Activated CD4-positive, alpha-beta T cell treated with anti-CD3 and anti-CD28 coated beads, Interleukin-2, amount 50 U/mL, for 16 hours (primary cell): ENCODE results near the gene SSMEM1.
"Not testable (repeated sequence)": the region's sequence is repeated elsewhere in the genome, so short reads cannot be mapped to it uniquely, and the experiment has no call there.

ENCODE experiments used
- DNase-seq: peaks from one replicate; pipeline ENCODE4 v3.0.0-alpha.2; 2020

Gene SSMEM1, protein sequence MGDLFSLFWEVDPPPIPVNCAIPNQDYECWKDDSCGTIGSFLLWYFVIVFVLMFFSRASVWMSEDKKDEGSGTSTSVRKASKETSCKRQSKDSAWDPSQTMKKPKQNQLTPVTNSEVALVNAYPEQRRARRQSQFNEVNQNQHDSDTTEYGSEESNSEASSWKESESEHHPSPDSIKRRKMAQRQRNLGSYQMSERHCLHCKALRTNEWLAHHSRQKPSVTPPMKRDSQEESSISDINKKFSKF

DNA sequence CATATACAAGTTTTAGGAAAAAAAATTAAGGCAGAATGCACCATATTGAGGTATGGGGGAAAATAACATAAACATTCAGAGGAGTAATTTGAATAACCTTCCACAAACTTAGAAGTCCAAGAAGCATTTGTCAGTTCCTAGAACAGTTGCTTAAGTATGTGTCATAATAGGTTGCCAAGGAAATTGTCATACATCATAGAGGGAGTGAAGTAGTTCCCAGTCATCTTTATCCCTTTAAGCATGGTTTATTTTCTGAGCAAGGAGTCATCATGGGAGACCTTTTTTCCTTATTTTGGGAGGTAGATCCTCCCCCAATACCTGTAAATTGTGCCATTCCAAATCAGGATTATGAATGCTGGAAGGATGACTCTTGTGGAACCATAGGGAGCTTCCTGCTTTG lies at the start of gene SSMEM1:
Gene SSMEM1 (plus strand): TSS at position 219 of the 400 bp plus-strand sequence. CDS start 51 bp downstream, at position 270.
- no peak for DNase-seq

DNA sequence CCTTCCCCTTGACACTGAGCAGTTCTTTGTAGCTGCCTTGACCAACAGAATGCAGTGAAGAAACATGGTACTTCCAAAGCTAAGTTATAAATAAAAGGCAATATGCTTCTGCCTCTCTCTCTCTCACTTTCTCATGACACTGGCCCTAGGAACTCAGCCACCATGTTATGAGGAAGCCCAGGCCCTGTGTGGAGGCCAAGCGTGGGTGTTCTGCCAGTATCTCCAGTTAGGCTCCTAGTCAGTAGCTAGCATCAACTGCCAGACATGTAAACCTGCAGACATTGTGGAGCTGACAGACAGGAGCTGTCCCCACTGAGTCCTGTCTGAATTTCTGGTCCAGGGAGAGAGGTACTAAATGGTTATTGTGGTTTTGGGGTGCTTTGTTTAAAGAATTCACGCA lies 47.6 kb upstream of the SSMEM1 start:
- DNase-seq: no peak

DNA sequence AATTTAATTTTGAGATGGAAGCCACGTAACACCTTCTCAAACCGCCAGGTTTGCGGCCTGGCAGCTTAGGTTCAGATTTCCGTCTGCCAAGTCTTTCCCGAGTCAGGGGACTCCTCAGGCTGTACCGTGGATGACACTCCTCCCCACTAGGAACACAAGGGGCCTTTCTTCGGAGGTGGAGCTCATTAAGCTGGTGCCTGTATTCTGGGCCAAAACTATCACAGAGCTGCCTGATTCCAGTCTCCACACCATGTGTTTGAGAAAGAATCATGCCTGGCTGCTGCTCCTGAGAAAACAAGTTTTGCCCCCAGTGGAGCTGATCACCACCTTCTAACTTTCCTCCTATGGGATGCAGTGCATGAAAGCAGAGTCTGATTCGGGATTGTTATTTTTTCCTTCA lies 47.2 kb upstream of the SSMEM1 start:
- no peak for DNase-seq

DNA sequence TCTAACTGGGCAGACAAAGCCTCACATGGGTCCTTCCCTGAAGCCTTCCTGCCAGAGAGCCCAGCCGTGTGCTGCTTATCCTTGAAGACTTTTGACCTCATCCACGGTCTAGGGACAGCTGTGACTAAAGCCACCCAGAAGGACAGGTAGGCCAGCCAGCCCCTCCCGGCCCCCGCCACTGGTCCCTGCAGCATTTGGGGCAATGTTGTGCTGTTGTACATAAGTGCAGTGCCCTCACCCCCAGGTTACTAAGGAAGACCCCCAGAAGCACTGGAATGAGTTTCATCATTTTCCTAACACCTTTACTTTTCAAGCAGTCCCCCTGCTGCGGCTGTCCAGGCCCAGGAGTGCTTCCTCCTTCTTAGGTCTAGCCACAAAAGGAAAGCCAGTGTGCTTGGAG lies 45.5 kb upstream of the SSMEM1 start:
- no peak for DNase-seq

DNA sequence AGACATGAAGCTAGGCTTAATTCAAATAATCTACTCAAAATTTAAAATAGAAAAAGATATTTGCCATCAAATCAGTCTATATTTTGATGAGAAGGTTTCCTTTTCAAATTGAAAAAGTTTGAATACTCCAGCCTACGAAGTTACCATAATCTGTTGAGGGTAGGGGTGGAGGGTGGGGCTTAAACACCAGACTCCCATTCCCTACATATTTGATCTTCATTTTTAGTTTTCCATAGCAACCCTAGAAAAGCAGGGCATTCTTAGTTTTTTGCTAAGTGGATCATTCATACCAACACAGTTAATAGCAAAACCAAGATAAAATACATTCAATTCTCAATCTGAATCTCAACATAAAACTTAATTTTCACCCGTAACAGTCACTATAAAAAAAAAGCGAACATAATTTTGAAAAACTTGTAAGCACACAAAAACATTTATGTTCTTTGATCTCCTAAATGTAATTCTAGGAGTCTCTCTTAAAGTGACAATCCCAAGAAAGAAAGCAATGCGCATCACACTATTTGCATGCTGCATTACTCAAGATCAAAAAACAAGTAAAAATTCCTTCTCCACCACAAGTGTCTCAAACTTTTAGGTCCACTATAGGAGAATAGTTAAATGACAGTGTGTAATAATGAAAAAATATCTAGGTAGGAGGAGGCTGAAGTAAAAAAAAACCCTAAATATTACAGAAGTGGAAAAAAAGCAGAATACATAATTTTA lies 33.3 kb upstream of the SSMEM1 start:
- DNase-seq: no peak

DNA sequence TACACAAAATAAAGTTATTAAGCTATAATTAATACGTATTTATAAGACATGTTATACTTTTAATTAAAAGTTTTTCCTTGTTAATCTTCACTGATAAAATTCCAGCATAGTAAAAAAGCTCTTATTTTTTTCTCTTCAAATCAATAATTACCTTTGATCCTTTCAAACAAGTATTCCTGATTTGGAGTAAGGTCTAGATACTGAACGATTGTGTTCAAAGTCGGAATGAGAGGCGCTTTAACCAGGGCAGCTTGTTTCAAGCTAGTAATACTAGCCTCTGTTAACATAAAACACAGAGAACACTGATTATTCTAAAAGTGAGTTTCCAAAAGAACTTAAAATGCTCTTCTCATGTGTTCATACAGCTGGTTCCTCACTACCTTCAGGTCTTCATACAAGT lies 29.4 kb upstream of the SSMEM1 start:
- DNase-seq: no peak

DNA sequence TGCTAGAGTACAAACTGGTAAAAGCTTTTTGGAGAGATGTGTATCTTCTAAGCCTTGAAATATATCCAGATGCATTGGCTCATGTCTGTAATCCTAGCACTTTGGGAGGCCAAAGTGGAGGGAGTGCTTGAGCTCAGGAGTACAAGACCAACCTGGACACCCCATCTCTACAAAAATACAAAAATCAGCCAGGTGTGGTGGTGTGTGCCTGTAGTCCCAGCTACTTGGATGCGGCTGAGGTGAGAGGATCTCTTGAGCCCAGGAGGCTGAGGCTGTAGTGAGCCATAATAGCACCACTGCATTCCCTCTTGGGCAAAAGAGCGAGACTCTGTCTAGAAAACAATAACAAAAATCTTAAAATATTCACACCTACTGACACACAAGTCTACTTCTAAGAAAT lies 28.0 kb upstream of the SSMEM1 start:
- no peak for DNase-seq

DNA sequence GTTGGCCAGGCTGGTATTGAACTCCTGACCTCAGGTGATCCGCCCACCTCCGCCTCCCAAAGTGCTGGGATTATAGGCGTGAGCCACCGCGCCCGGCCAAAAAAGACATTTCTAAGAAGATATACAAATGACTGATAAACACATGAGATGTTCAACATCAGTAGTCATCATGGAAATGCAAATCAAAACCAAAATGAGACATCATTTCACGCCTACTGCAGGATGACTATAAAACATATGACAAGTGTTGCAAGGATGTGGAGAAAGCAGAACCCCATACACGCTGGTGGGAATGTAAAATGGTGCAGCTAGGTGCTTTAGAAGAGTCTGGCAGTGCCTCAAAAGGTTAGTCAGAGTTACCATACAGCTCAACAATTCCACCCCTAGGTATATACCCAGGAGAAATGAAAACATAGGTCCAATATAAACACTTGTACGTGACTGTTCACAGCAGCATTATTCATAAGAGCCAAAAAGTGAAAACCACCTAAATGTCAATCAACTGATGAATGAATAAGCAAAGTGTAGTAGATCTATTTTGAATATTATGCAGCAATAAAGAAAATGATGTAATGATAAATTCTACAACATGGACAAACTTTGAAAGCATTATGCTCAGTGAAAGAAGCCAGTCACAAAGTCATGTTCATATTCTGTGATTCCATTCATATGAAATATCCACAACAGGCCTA lies 26.9 kb upstream of the SSMEM1 start:
- DNase-seq: peak; percentile 82

DNA sequence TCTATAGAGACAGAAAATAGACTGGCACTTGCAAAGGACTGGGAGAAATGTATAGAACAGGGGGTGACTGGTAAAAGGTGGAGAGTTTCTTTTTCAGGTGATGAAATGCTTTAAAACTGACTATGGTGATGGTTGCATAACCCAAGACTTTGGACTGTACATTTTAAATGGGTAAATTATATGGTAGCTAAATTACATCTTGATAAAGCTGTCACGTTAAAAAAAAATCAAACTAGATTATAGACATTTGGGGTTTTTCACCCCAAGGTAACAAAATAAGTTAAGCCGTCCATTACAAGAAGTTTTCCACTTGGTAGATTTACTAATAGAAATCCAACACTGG lies 26.4 kb upstream of the SSMEM1 start:
- no peak for DNase-seq

DNA sequence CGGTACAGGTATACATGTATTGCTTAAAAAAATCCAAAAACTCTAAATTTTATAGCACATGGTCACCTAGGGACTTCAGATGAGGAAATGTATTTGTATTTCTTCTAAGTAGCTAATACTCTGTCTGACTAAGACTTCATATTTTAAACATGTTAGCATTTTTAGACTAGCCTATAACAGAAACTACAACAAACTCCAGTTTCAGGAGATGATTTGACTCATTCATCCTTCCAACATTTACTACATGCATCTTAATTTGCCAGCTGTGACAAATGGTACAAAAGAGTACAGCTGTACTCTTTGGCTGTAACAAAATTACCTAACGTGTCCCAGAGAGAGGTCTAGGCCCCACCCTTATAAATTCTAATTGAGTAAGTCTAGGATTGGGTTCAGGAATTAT lies 24.7 kb upstream of the SSMEM1 start:
- peak; percentile 70 for DNase-seq

DNA sequence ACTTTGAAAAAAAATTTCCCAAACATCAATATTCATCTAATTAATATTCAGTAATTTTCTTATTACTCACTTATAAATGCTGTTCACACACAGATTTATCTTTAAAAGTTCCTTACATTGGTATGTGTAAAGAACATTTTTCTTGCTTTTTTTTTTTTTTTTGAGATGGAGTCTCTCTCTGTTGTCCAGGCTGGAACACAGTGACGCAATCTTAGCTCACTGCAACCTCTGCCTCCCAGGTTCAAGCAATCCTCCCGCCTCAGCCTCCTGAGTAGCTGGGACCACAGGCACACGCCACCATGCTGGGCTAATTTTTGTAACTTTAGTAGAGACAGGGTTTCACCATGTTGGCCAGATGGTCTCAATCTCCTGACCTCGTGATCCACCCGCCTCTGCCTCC lies 23.3 kb upstream of the SSMEM1 start:
- DNase-seq: not testable (repeated sequence)

DNA sequence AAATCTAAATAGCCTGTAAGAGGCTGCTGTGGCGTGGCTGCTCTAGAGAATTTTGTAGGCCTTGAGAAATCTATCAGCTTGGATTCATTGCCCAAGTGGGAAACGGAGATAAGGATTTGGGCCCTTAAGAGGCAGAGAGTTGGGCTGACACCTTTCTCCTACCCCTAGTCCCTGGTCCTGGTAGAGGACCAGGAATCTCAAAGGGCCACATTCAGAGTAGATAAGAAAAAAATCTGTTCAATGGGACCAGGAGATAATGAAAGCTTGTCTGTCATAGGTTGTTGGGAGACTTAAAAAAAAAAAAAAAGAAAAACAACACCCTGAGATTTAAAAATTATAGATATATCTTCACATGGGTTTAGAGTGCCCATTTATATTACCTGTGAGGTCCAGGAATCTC lies 20.3 kb upstream of the SSMEM1 start:
- no peak for DNase-seq

DNA sequence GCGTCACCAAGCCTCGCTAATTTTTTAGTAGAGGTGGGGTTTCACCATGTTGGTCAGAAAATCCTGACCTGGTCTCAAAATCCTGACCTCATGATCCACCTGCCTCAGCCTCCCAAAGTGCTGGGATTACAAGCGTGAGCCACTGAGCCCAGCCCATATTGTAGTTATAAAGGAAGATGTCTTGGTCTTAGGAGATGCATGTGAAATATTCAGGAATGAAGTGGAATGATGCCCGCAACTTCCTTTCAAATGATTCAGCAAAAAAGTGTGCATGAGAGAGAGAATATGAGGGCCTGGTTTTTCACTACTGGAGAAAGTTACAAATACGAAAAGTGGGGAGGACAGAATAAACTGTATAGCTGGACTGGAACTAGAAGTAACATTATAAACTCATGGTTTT lies 18.3 kb upstream of the SSMEM1 start:
- no peak for DNase-seq

DNA sequence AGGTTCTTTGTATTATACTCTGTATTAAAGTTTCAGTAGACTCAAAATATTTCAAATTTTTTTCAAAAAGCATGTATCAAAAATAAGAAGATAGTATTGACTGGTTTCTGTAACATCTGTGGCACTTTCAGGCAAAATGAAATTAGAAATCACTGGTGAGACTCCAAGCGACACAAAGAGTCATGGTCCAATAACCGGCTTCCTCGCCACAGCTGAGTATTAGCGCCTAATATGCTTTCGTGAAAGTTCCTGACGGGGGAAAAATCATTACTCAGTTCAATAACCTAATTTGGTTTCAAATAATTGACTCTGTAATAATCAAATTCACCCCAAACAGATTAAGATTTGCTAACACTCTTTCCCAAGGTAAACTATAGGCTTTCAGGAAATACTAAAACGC lies 15.9 kb upstream of the SSMEM1 start:
- no peak for DNase-seq

DNA sequence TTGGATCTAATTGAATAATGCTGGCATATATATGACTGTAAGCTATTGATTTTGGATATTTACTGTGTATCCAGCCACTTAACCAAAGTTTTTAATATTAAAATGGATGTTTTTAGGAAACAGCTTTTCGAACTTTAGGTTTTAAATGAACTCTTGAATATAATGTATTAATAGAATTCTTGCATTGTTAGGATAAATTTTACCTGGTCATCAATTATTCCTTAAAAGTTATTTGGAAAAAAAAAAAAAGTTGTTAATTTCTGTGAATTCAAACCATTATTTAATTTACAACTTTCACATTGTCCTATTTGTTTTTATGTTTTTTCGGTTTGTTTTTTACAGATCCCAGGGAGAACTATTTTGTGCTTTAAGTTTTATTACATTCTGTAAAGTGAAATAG lies 12.3 kb upstream of the SSMEM1 start:
- DNase-seq: no peak

DNA sequence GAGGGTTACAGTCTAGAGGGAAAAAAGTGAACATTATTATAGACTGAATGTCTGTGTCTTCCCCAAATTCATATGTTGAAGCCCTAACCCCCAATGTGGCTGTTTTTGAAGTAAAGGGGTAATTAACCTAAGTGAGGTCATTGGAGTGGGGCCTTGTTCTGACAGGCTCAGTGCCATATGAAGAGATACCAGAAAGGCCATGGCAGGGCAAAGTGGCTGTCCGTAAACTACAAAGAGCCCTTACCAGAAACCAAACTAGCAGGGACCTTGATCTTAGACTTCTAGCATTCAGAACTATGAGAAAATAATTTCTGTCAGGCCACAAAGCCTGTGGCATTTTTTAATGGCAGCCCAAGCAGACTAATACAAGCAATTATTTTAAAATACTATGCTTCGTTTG lies 11.2 kb upstream of the SSMEM1 start:
- no peak for DNase-seq

DNA sequence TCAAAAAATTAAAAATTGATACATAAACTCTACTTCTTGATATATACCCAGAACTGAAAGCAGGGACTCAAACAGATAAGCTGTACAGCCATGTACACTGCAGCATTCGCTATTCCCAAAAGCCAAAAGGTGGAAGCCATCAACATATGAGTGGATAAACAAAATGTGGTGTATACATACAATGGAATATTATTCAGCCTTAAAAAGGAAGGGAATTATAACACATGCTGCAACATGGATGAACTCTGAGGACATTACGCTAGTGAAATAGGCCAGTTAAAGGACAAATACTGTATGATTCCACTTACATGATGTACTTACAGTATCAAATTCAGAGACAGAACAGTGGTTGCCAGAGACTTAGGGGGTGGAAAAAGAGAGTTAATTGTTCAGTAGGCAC lies 10.6 kb upstream of the SSMEM1 start:
- DNase-seq: no peak

DNA sequence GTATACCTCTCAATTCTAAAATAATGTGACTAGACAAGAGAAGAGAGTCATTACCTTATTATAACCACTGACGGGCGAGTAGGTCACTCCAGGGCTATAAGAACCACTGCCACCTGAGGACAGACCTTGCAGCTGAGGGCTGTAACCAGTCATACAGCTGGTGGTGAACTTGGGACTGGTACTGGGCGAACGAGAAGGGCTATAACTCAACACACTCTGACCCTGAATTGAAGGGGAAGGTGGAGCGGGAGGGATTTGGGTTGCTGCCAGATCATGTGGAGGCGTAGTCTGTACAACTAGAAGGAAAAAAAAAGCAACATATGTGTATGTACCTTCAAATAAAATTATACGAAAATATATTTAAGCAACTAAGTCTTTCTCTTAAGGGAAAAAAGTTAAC lies 5.9 kb upstream of the SSMEM1 start:
- no peak for DNase-seq

DNA sequence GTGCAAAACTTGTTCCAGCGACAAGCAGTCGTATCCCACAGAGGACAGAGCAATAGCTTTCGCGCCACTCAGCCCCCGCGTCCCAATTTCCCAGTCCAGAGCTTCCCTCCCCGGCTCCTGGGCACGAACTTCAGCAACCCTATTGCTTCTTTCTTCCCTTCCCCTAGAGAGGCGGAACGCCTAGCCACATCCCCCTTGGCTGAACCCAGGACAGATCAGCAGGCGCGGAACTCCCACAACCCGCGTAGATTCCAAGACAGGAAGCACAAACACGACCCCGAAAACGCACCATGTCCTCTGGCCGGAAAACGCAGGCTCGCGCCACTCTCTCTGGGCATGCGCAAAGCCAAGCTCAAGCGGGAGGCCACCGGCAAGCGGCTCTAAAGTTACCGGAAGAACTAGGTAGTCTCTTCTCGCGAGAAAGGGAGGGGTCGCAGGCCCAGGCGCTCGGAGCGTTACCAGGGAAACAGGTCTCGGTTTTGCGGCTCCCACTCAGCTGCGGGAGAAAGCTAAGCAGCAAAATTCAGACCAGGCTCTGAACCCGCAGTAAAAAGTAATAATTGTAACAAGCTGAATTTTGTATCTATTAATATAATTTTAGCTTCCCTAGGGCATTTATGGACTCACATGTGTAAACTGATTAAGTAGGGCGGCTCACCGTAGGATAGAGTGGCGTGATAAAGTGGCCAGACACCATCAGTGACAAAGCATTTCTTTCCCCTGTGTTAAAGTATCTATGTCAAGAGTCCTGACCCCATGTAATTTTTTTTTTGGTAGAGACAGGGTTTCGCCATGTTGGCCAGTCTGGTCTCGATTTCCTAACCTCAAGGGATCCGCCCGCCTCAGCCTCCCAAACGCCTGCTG lies 2.3 kb upstream of the SSMEM1 start, which contains the start of gene TMEM209:
Gene TMEM209 (minus strand): TSS at position 323 of the 864 bp plus-strand sequence. CDS start 31 bp downstream, at position 292.
- DNase-seq: peak; percentile 98

DNA sequence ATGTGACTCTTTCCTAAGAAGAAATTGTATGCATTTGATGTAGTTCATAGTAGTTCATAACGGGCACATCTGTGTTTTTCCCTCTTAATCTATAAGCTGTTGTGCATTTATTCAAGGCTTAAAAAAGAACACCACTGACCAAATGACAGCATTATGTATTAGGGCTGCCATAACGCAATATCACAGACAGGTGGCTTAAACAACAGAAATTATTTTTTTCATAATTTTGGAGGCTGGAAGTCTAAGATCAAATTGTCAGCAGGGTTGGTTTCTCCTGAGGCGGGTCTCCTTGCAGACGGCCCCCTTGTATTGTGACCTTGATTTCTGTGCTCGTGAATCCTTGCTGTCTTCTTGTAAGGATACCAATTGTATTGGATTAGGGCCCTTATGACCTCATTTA lies 627 bp upstream of the SSMEM1 start:
- DNase-seq: no peak

DNA sequence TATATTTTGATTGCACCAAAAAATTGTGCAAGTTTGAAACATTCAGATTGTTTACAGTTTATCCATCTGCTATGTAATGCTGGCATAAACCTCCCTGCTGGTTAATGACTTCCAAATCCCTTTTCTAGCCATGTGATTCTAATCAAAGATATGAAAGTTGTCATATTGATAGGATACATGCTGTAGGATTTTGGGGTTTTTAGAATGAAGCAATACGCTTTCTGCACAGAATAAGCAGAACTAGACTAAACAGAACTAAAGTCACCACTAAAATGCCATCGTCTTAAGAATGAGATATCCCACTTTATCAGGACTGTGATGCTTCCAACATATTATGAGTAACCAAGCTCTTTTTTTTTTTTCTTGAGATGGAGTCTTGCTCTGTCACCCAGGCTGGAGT lies 856 bp downstream of the SSMEM1 start:
- no peak for DNase-seq

DNA sequence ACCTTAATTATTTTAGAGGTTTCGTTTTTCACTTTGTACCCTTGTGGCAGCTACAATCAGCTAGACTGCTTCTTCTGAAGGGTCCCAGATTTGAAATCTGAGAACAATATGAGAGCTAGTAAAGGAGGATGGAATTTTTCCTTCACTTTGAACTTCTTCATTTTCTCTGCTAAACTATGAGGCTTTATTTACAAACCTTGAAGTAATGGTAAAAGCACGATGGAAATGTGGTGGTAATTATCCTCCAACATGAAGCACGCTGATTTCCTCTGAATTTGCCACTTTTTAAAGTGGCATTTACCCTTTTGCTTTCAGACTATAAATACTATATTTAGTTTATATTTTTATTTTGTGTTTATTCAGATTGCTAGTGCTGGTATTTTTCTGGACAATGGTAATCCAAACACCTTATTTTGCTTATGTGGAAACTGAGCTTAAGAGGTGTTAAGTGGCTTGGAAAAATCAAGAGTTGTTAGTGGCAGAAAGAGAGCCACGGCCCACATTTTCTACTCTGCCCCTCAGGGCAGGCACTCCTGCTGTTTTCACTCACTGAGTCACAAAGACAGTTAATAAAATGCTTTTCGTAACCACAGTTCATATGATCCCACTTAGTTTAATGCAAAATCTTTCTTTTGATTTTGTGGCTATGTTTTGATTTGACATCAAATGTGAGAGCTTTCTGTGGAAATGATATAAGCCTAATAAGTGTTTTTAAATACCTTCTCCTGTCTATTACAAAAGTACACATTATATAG lies 2.7 kb downstream of the SSMEM1 start:
- DNase-seq: no peak

DNA sequence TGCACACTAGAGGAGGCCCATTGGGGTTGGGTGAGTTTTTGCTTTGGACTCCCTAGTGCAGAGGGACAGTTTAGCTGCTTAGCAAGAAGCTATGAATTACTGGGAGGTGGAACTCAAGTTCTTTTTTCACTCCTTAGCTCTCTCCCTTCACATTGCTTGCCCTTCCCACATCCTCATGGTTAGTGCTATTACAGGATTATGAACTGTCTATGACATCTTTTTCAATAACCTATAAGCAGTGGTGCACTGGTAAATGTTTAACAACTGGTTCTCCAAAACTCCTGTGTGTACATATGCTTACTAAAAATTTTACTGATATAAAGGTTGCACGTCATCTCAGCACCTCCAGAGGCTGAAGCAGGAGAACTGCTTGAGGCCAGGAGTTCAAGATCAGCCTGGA lies 6.2 kb downstream of the SSMEM1 start:
- DNase-seq: no peak
